KBM-7 (cell line): ENCODE measurements around the gene SLC47A2.
"Not testable (repeated sequence)": the region's sequence is repeated elsewhere in the genome, so short reads cannot be mapped to it uniquely, and the experiment has no call there.

ENCODE experiments used
- DNase-seq: peaks from one replicate; pipeline ENCODE4 v3.0.0-alpha.2; 2015
- in situ Hi-C: fragments of 300-500 bp; cut with MboI; formaldehyde crosslinking; loops from 2 replicates; pipeline ENCODE4 v1.14.3; 2020; ENCODE audit warnings: low sequenced_read_pairs, low pct_unique_long_range_greater_than_20kb, mixed read lengths

SLC47A2 gene

GRCh38 chr17:19713901-19714361 lies 2.5 kb downstream of the SLC47A2 start:
- DNase-seq: no peak
- in situ Hi-C loops: no loop called here

GRCh38 chr17:19713462-19713861 lies 2.9 kb downstream of the SLC47A2 start:
- in situ Hi-C loops: no loop called here
- no peak for DNase-seq

GRCh38 chr17:19712436-19713004 lies 3.9 kb downstream of the SLC47A2 start:
- in situ Hi-C loops: no loop called here
- DNase-seq: no peak

- no peak for DNase-seq
- in situ Hi-C loops: no loop called here
These were observed 6.5 kb downstream of the SLC47A2 start for GRCh38 chr17:19709841-19710240.

- no peak for DNase-seq
- in situ Hi-C loops: no loop called here
These were observed 7.8 kb downstream of the SLC47A2 start for GRCh38 chr17:19708431-19709175.

GRCh38 chr17:19707728-19708221 lies 8.6 kb downstream of the SLC47A2 start:
- DNase-seq: no peak
- in situ Hi-C loops: no loop called here

- in situ Hi-C loops: no loop called here
- no peak for DNase-seq
These were observed 9.3 kb downstream of the SLC47A2 start for GRCh38 chr17:19706791-19707727.

GRCh38 chr17:19705771-19706770 lies 10.3 kb downstream of the SLC47A2 start:
- DNase-seq: no peak
- in situ Hi-C loops: no loop called here

GRCh38 chr17:19705201-19705600 lies 11.2 kb downstream of the SLC47A2 start:
- DNase-seq: no peak
- in situ Hi-C loops: no loop called here

GRCh38 chr17:19703828-19704613 lies 12.4 kb downstream of the SLC47A2 start:
- no peak for DNase-seq

GRCh38 chr17:19703106-19703827 lies 13.1 kb downstream of the SLC47A2 start:
- in situ Hi-C loops: no loop called here
- no peak for DNase-seq

More at GRCh38 chr17:19703828-19704613, 12.4 kb downstream of the SLC47A2 start:
- in situ Hi-C loops: no loop called here

- in situ Hi-C loops: no loop called here
- DNase-seq: no peak
These were observed 14.2 kb downstream of the SLC47A2 start for GRCh38 chr17:19702217-19702641.

- DNase-seq: no peak
- in situ Hi-C loops: no loop called here
These were observed 29.8 kb downstream of the SLC47A2 start for GRCh38 chr17:19686400-19687090.

GRCh38 chr17:19684909-19685580 lies 31.3 kb downstream of the SLC47A2 start:
- in situ Hi-C loops, DNase-seq: not testable (repeated sequence)

- no peak for DNase-seq
- in situ Hi-C loops: no loop called here
These were observed 33.3 kb downstream of the SLC47A2 start for GRCh38 chr17:19683117-19683516.
